K562 (cell line): ENCODE data around the gene EPC2. TPM values are rescaled to one million over a fixed set of nuclear protein-coding genes. Genes with fewer than 3 reads are reported as not detected.

Experiments used
- FOS ChIP-seq: IDR thresholded peaks from 3 replicates; pipeline ENCODE4 v1.6.1; 2011; ENCODE audit not compliant: insufficient read length; ENCODE audit errors: extremely low read depth
- FOXM1 ChIP-seq, 2 experiments: fragments of 450-650 bp in 1 of 2; sonication (generic) in 1 of 2; formaldehyde crosslinking in 1 of 2; IDR thresholded peaks; 2 replicates each; pipeline versions ENCODE4 v1.6.1 to v1.9.0; 2017 to 2022; ENCODE audit warnings: low read depth in 2 of 2, mild to moderate bottlenecking in 2 of 2, missing genetic modification reagents in 1 of 2, moderate library complexity in 1 of 2
- KLF13 ChIP-seq: fragments of 450-650 bp; IDR thresholded peaks from 2 replicates; pipeline ENCODE4 v1.6.1; 2016; ENCODE audit warnings: missing genetic modification characterization, low read depth, mild to moderate bottlenecking, missing compliant biosample characterization, moderate library complexity, borderline replicate concordance
- MBD2 ChIP-seq: sonication (generic); IDR thresholded peaks from 2 replicates; pipeline ENCODE4 v1.6.1; 2016; ENCODE audit warnings: low read depth, borderline replicate concordance
- MCM3 ChIP-seq: fragments of 450-650 bp; IDR thresholded peaks from 2 replicates; pipeline ENCODE4 v1.6.1; 2016
- PBX2 ChIP-seq, 2 experiments: IDR thresholded peaks in 1 of 2; conservative IDR thresholded peaks in 1 of 2; 2 replicates each; pipeline ENCODE4 v1.6.1; 2016; ENCODE audit warnings: low read depth in 2 of 2, mild to moderate bottlenecking in 1 of 2, missing compliant biosample characterization in 1 of 2, missing genetic modification characterization in 1 of 2, moderate library complexity in 1 of 2
- PKNOX1 ChIP-seq: fragments of 450-650 bp; IDR thresholded peaks from 2 replicates; pipeline ENCODE4 v1.6.1; 2016
- RBM15 ChIP-seq: fragments of 200-400 bp; formaldehyde crosslinking; IDR thresholded peaks from 2 replicates; pipeline ENCODE4 v1.6.1; 2018; ENCODE audit warnings: mild to moderate bottlenecking, low read length, moderate library complexity; ENCODE audit not compliant: insufficient read depth
- ZBTB1 ChIP-seq: sonication (generic); formaldehyde crosslinking; IDR thresholded peaks from 2 replicates; pipeline ENCODE4 v1.8.1; 2023; ENCODE audit warnings: missing genetic modification reagents, low read depth, mild to moderate bottlenecking, borderline replicate concordance
- ZNF318 ChIP-seq, 2 experiments: fragments of 450-650 bp; IDR thresholded peaks; 2 replicates each; pipeline ENCODE4 v1.6.1; 2016; ENCODE audit warnings: mild to moderate bottlenecking in 2 of 2, borderline replicate concordance in 1 of 2, low read depth in 1 of 2, moderate library complexity in 1 of 2
- polyA plus RNA-seq, 8 experiments: library from polyadenylated mRNA; depleted of rRNA in 4 of 8; stranded (reverse) in 5 of 8; unstranded in 3 of 8; fragments of >200 nt; fragmentation: Nextera tagmentation in 2 of 8; fragmentation: Illumina TruSeq in 1 of 8; extraction: Ambion mirVana in 2 of 8; extraction: Trizol in 1 of 8; gene quantifications; 2 replicates each; pipeline versions ENCODE4 v1.2.1 to v1.2.3, GENCODE V29; 2011 to 2014; ENCODE audit warnings: inconsistent platforms in 1 of 8, missing spikeins in 1 of 8
- total RNA-seq, 7 experiments: library from RNA; depleted of rRNA in 6 of 7; stranded (reverse); fragments of >200 nt in 6 of 7; fragmentation: Illumina TruSeq in 2 of 7; extraction: Trizol in 2 of 7; gene quantifications; 2 replicates each; pipeline versions ENCODE4 v1.2.1 to v1.2.3, GENCODE V29; 2011 to 2021; ENCODE audit warnings: low replicate concordance in 1 of 7

EPC2 gene
- total and polyA plus RNA-seq, 9 of the 15 experiments (the other 6 are each of a cell fraction or from before 2014, with no cell fraction given), result 7.0 to 35.8 (median 29.1) TPM

GRCh38 chr2:148650881-148651280 lies 6.3 kb downstream of the EPC2 start (continued):
- TF ChIP-seq ZNF318 (IDR thresholded peaks at IDR 0.05; ENCODE audit: borderline replicate concordance in 1 of 2, low read depth in 1 of 2) (no peak), FOXM1 (IDR thresholded peaks at IDR 0.05; ENCODE audit: low read depth) (no peak), FOXM1 (CRISPR knock-in tag; IDR thresholded peaks at IDR 0.05; ENCODE audit: low read depth) (no peak), MBD2 (no peak), FOS (no peak), MCM3 (no peak), RBM15 (no peak), PKNOX1 (peak; percentile 49), KLF13 (tag) (no peak), PBX2 (CRISPR knock-in tag; IDR thresholded peaks at IDR 0.05; ENCODE audit: low read depth) (no peak), PBX2 (tag; conservative IDR thresholded peaks at IDR 0.05; ENCODE audit: low read depth) (peak; percentile 48; the same call in 1 of the 2 replicates), ZBTB1 (CRISPR knock-in tag) (no peak)
- TF ChIP-seq, all 486 proteins: peak for 2
